ENCODE results near the gene PLD1. TPM values are rescaled to one million over a fixed set of nuclear protein-coding genes. Genes with fewer than 3 reads are reported as not detected.

Gene PLD1
- total RNA-seq, 1 experiment from 2014 or later: 5.3 TPM

DNA sequence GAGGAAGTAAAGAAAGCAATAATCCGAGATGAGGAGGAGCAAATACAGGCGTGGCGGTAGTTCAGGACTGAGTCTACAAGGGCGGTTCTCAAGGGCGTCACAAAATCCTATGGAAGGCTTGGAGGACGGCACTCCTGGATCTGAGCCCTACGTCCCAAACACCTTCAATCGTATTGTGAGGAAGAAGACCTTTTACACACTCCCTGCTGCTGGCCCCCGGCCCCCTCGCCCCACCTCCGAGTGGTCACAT lies 747 bp downstream of the PLD1 start:
- Histone ChIP-seq H3K9me3 (no peaks in the 10 kb centered on the region), H3K27me3 (replicated peaks; ENCODE audit: control insufficient read depth, insufficient read depth, low read length) (no peaks in the 10 kb centered on the region), H3K4me1 (peaks cover 37% of the 10 kb centered on the region), H3K4me3 (ENCODE audit: low read depth, low read length) (peak overlapping the region; percentile 90), H3K36me3 (ENCODE audit: control insufficient read depth, insufficient read depth, low read length) (no peaks in the 10 kb centered on the region)
- ChIA-PET POLR2A (interaction anchor here (0.6 to 0.9 kb wide), 2 partner anchors 38 to 370 kb away, joined by 3 read pairs; no protein-coding TSS in a partner anchor), CTCF (no interaction called here)
- Mint-ChIP-seq H3K4me1 (ENCODE audit: low read depth, unreplicated experiment) (peaks cover 32% of the 10 kb centered on the region), H3K27me3 (ENCODE audit: insufficient read depth, unreplicated experiment) (no peaks in the 10 kb centered on the region), H3K27ac (ENCODE audit: unreplicated experiment) (peak overlapping the region; percentile 83), H3K4me3 (ENCODE audit: unreplicated experiment) (peak overlapping the region; percentile 87), H3K36me3 (ENCODE audit: insufficient read depth, unreplicated experiment) (peaks cover 5% of the 10 kb centered on the region), H3K9me3 (ENCODE audit: unreplicated experiment) (no peaks in the 10 kb centered on the region)
- DNase-seq: peak in 1 of 2 experiments; percentile 60
- TF ChIP-seq, protein P1, sequence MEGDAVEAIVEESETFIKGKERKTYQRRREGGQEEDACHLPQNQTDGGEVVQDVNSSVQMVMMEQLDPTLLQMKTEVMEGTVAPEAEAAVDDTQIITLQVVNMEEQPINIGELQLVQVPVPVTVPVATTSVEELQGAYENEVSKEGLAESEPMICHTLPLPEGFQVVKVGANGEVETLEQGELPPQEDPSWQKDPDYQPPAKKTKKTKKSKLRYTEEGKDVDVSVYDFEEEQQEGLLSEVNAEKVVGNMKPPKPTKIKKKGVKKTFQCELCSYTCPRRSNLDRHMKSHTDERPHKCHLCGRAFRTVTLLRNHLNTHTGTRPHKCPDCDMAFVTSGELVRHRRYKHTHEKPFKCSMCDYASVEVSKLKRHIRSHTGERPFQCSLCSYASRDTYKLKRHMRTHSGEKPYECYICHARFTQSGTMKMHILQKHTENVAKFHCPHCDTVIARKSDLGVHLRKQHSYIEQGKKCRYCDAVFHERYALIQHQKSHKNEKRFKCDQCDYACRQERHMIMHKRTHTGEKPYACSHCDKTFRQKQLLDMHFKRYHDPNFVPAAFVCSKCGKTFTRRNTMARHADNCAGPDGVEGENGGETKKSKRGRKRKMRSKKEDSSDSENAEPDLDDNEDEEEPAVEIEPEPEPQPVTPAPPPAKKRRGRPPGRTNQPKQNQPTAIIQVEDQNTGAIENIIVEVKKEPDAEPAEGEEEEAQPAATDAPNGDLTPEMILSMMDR (IDR thresholded peaks at IDR 0.05; ENCODE audit: insufficient read depth in 1 of 2, low read depth in 1 of 2, low read length in 1 of 2, severe bottlenecking in 1 of 2, unreplicated experiment in 1 of 2): no peak
- no TSS peak for BruUV-seq (replicated peaks)
- intact Hi-C loops (cut with micrococcal nuclease; ENCODE audit: unreplicated experiment): no loop called here

DNA sequence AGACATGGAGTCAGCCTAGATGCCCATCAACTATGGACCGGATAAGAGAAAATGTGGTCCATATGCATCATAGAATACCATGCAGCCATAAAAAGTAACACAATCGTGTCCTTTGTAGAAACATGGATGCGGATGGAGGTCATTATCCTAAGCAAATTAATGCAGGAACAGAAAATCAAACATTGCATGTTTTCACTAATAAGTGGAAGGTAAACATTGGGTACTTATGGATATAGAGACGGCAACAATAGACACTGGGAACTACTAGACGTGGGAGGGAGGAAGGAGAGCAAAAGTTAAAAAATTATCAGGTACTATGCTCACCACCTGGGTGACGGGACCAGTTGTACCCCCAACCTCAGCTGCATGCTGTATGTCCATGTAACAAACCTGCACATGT lies 2.5 kb downstream of the PLD1 start:
- POLR2A ChIA-PET: no interaction called here
- Histone ChIP-seq H3K9me3 (no peaks in the 10 kb centered on the region), H3K27me3 (replicated peaks; ENCODE audit: control insufficient read depth, insufficient read depth, low read length) (no peaks in the 10 kb centered on the region), H3K4me3 (ENCODE audit: low read depth, low read length) (no peak overlapping the region), H3K4me1 (peaks cover 37% of the 10 kb centered on the region), H3K36me3 (ENCODE audit: control insufficient read depth, insufficient read depth, low read length) (no peaks in the 10 kb centered on the region)
- TF ChIP-seq, protein P1 (IDR thresholded peaks at IDR 0.05; ENCODE audit: insufficient read depth in 1 of 2, low read depth in 1 of 2, low read length in 1 of 2, severe bottlenecking in 1 of 2, unreplicated experiment in 1 of 2): no peak
- no peak for DNase-seq
- CTCF ChIA-PET: no interaction called here
- no TSS peak for BruUV-seq (replicated peaks)
- H3K36me3 Mint-ChIP-seq (ENCODE audit: insufficient read depth, unreplicated experiment): peaks cover 5% of the 10 kb centered on the region
- H3K27me3 Mint-ChIP-seq (ENCODE audit: insufficient read depth, unreplicated experiment): no peaks in the 10 kb centered on the region
- peaks cover 32% of the 10 kb centered on the region for H3K4me1 Mint-ChIP-seq (ENCODE audit: low read depth, unreplicated experiment)
- H3K27ac Mint-ChIP-seq (ENCODE audit: unreplicated experiment): no peak overlapping the region
- H3K9me3 Mint-ChIP-seq (ENCODE audit: unreplicated experiment): no peaks in the 10 kb centered on the region
- H3K4me3 Mint-ChIP-seq (ENCODE audit: unreplicated experiment): no peak overlapping the region
- intact Hi-C loops (cut with micrococcal nuclease; ENCODE audit: unreplicated experiment): no loop called here

DNA sequence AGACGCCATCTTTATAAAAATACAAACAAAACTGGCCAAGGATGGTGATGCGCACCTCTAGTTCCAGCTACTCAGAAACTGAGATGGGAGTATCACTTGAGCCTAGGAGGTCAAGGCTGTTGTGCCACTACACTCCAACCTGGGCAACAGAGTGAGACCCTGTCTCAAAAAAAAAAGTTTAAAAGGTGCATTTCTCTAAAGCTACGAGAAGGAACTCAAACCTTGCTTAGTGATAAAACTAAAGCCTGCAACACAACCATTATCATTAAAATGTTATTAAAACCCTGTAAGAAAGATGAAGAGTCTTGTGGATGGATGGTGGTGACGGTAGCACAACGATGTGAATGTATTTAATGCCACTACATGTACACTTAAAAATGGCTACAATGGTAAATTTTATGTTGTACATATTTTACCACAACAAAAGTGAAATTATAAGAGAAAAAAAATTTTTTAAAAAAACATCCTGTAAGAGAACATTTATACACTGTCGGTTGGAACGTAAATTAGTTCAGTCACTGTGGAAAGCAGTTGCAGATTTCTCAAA lies 3.1 kb downstream of the PLD1 start:
- Mint-ChIP-seq H3K4me3 (ENCODE audit: unreplicated experiment) (no peak overlapping the region), H3K4me1 (ENCODE audit: low read depth, unreplicated experiment) (peaks cover 38% of the 10 kb centered on the region), H3K27me3 (ENCODE audit: insufficient read depth, unreplicated experiment) (no peaks in the 10 kb centered on the region), H3K9me3 (ENCODE audit: unreplicated experiment) (no peaks in the 10 kb centered on the region), H3K27ac (ENCODE audit: unreplicated experiment) (peak overlapping the region; percentile 50), H3K36me3 (ENCODE audit: insufficient read depth, unreplicated experiment) (peaks cover 5% of the 10 kb centered on the region)
- no peaks in the 10 kb centered on the region for H3K9me3 ChIP-seq
- TF ChIP-seq, protein P1 (IDR thresholded peaks at IDR 0.05; ENCODE audit: insufficient read depth in 1 of 2, low read depth in 1 of 2, low read length in 1 of 2, severe bottlenecking in 1 of 2, unreplicated experiment in 1 of 2): no peak
- intact Hi-C loops (cut with micrococcal nuclease; ENCODE audit: unreplicated experiment): no loop called here
- ChIA-PET POLR2A (no interaction called here), CTCF (interaction anchor here (0.8 to 1.3 kb wide), 2 partner anchors 23 to 34 kb away, joined by 3 to 5 read pairs; no protein-coding TSS in a partner anchor)
- peaks cover 35% of the 10 kb centered on the region for H3K4me1 ChIP-seq
- no peak overlapping the region for H3K4me3 ChIP-seq (ENCODE audit: low read depth, low read length)
- DNase-seq: no peak
- no peaks in the 10 kb centered on the region for H3K27me3 ChIP-seq (replicated peaks; ENCODE audit: control insufficient read depth, insufficient read depth, low read length)
- no peaks in the 10 kb centered on the region for H3K36me3 ChIP-seq (ENCODE audit: control insufficient read depth, insufficient read depth, low read length)
- no TSS peak for BruUV-seq (replicated peaks)

All from Caco-2 (cell line).